ENCODE data around the gene REPIN1. TPM values are rescaled to one million over a fixed set of nuclear protein-coding genes. Genes with fewer than 3 reads are reported as not detected.

Gene REPIN1
- total and polyA plus RNA-seq, 9 of the 15 experiments (the other 6 are each of a cell fraction or from before 2014, with no cell fraction given): 8.1 to 283 (median 94.3) TPM

DNA sequence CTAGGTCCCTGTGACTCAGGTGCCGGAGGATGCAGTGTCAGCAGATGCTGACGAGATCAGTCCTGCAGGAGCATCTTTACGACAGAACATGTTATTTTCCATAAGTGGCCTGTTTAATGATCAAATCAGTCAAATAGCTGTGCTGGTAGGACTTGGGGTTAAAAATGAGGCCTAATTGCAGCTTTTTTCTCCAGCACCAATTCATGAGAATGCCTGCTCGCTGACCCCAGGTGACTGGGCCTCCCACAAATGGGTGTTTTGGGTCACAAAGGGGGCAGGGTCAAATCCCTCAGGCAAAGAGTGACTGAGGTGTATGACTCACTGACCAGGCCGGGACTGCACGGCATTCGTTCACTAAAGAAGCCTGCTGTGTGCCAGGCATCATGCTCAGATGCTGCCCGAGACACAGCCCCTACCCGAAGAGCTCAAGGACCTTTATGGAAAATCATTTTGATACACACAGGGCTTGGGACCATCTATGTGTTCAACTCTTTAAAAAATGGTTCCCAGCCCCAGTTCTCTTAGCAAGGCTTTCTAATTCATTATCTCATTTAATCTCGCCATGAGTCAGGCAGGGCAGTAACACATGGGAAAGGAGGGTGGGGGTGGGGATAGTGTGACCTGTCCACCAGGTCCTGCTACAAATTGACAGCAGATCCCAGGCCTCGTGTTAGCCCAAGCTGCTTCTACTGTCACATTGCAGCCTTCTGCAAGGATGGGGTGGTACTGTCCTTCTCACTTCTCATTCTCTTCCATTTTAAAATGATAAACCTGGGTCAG, 31.6 kb downstream of the REPIN1 start (continued):
- TF ChIP-seq, protein P1, sequence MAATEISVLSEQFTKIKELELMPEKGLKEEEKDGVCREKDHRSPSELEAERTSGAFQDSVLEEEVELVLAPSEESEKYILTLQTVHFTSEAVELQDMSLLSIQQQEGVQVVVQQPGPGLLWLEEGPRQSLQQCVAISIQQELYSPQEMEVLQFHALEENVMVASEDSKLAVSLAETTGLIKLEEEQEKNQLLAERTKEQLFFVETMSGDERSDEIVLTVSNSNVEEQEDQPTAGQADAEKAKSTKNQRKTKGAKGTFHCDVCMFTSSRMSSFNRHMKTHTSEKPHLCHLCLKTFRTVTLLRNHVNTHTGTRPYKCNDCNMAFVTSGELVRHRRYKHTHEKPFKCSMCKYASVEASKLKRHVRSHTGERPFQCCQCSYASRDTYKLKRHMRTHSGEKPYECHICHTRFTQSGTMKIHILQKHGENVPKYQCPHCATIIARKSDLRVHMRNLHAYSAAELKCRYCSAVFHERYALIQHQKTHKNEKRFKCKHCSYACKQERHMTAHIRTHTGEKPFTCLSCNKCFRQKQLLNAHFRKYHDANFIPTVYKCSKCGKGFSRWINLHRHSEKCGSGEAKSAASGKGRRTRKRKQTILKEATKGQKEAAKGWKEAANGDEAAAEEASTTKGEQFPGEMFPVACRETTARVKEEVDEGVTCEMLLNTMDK (IDR thresholded peaks at IDR 0.05; ENCODE audit: borderline replicate concordance, insufficient read depth, low read depth, low read length, poor library complexity, severe bottlenecking): no peak
- TF ChIP-seq CBX2 (IDR thresholded peaks at IDR 0.05; ENCODE audit: insufficient read depth, low read length, poor library complexity, severe bottlenecking) (no peak), ZBTB7A (IDR thresholded peaks at IDR 0.05; ENCODE audit: borderline replicate concordance, control insufficient read depth, low read depth, low read length) (0 out of 2 replicates have a peak, but pooled peaks have one; percentile 62), ZNF76 (CRISPR knock-in tag; IDR thresholded peaks at IDR 0.05; ENCODE audit: borderline replicate concordance) (no peak), HMGN3 (IDR thresholded peaks at IDR 0.05; ENCODE audit: borderline replicate concordance, extremely low read depth, insufficient read length, low read depth, low read length) (no peak), STAG1 (CRISPR knock-in tag; IDR thresholded peaks at IDR 0.05; ENCODE audit: borderline replicate concordance) (no peak), FIP1L1 (IDR thresholded peaks at IDR 0.05; ENCODE audit: low read depth, low read length, poor library complexity, severe bottlenecking) (no peak), ZNF589 (CRISPR knock-in tag; IDR thresholded peaks at IDR 0.05; ENCODE audit: low read depth) (no peak), HDAC1 (IDR thresholded peaks at IDR 0.05) (peak in 1 of 2 experiments; percentile 53; a peak in 2 of 4 replicates), ZNF766 (CRISPR knock-in tag; conservative IDR thresholded peaks at IDR 0.05) (no peak), CBX8 (IDR thresholded peaks at IDR 0.05; ENCODE audit: borderline replicate concordance, extremely low read depth, low read depth, low read length, poor library complexity, severe bottlenecking) (no peak), ASH1L (IDR thresholded peaks at IDR 0.05; ENCODE audit: borderline replicate concordance, low read depth, partially characterized antibody) (peak; percentile 52), TRIM28 (IDR thresholded peaks at IDR 0.05) (no peak), E2F3 (CRISPR knock-in tag; IDR thresholded peaks at IDR 0.05) (no peak)

Measured in K562 (cell line).